A549 (cell line): ENCODE results near the gene TRIM56. TPM values are rescaled to one million over a fixed set of nuclear protein-coding genes. Genes with fewer than 3 reads are reported as not detected.
"Not testable (repeated sequence)": the region's sequence is repeated elsewhere in the genome, so short reads cannot be mapped to it uniquely, and the experiment has no call there.

Experiments
- ATAC-seq, 2 experiments: fragments of 200-7000 bp in 1 of 2; fragments of >200 bp in 1 of 2; cut with Nextera tagmentation in 1 of 2; cut with Tn5 transposase in 1 of 2; 3 replicates each; pipeline versions ENCODE4 v1.8.0 to v1.9.1; 2018 to 2020; ENCODE audit warnings: mild to moderate bottlenecking in 1 of 2, moderate library complexity in 1 of 2
- CTCF ChIA-PET: fragments of 300-600 bp; sonication (Branson Sonifier 250); formaldehyde crosslinking; extraction: SDS; loops from one replicate; lab custom pipeline; 2021; ENCODE audit warnings: antibody characterized with exemption, inconsistent platforms; lab: Yijun Ruan, JAX
- POLR2A ChIA-PET: fragments of 350-600 bp; formaldehyde crosslinking; extraction: SDS; loops from one replicate; lab custom pipeline; 2021; ENCODE audit warnings: antibody characterized with exemption, inconsistent platforms; lab: Yijun Ruan, JAX
- DNase-seq, 2 experiments: peaks; one replicate each; pipeline versions ENCODE4 v3.0.0 to v3.0.0-alpha.2; 2011 to 2016; ENCODE audit warnings: low read depth in 1 of 2, low spot score in 1 of 2
- FAIRE-seq: peaks from 2 replicates; lab custom pipeline; 2011; peaks lifted over from hg19 to GRCh38; lab: Jason Lieb, UNC
- H3K27ac ChIP-seq, 2 experiments: fragments of >200 bp; sonication (Bioruptor Twin); formaldehyde crosslinking; 3 replicates each; pipeline ENCODE4 v1.5.1; 2016 to 2017
- H3K4me1 ChIP-seq: fragments of >200 bp; sonication (Bioruptor Twin); formaldehyde crosslinking; 3 replicates; pipeline ENCODE4 v1.6.1; 2016
- H3K4me2 ChIP-seq: fragments of >200 bp; sonication (Bioruptor Twin); formaldehyde crosslinking; 3 replicates; pipeline ENCODE4 v1.6.1; 2016
- H3K4me3 ChIP-seq: fragments of >200 bp; sonication (Bioruptor Twin); formaldehyde crosslinking; 3 replicates; pipeline ENCODE4 v1.5.1; 2016
- H3K9me3 ChIP-seq: fragments of >200 bp; sonication (Bioruptor Twin); formaldehyde crosslinking; 3 replicates; pipeline ENCODE4 v1.6.1; 2016
- BHLHE40 ChIP-seq: IDR thresholded peaks from 2 replicates; pipeline ENCODE4 v1.6.1; 2012; ENCODE audit warnings: low read depth, low read length, inconsistent platforms
- EHMT2 ChIP-seq: fragments of 200-600 bp; sonication (generic); IDR thresholded peaks from 2 replicates; pipeline ENCODE4 v1.6.1; 2016; ENCODE audit warnings: antibody characterized with exemption, low read depth, mild to moderate bottlenecking, moderate library complexity
- ELK1 ChIP-seq: fragments of 150-350 bp; IDR thresholded peaks from 2 replicates; pipeline ENCODE4 v1.6.1; 2014; ENCODE audit warnings: low read depth, mild to moderate bottlenecking, low read length
- KDM5A ChIP-seq: fragments of 200-600 bp; sonication (generic); IDR thresholded peaks from 2 replicates; pipeline ENCODE4 v1.6.1; 2016; ENCODE audit warnings: antibody characterized with exemption, mild to moderate bottlenecking
- WGBS: methylation state at CpG from one replicate; pipeline ENCODE4 v1.1.6; 2017; ENCODE audit errors: missing lambda C conversion rate; 5-methylcytosine and 5-hydroxymethylcytosine counted together
- polyA plus RNA-seq, 4 experiments: library from polyadenylated mRNA; depleted of rRNA in 3 of 4; stranded (reverse); fragments of >200 nt; fragmentation: RNase III in 1 of 4; extraction: RNeasy Plus Mini Kit Qiagen cat#74134 plus additional on column Dnase treatment in 1 of 4; gene quantifications; 2 replicates in 3 of 4; 3 replicates in 1 of 4; pipeline ENCODE4 v1.2.3, GENCODE V29; 2011 to 2017
- TF ChIP-seq, protein P1 (sequence below): fragments of 200-600 bp; sonication (generic); IDR thresholded peaks from 2 replicates; pipeline ENCODE4 v1.6.1; 2016; ENCODE audit warnings: antibody characterized with exemption, mild to moderate bottlenecking, moderate library complexity

The TRIM56 gene
- polyA plus RNA-seq, 2 of the 4 experiments (the other 2 are of a cell fraction) = 3.9 to 16.5 TPM

DNA sequence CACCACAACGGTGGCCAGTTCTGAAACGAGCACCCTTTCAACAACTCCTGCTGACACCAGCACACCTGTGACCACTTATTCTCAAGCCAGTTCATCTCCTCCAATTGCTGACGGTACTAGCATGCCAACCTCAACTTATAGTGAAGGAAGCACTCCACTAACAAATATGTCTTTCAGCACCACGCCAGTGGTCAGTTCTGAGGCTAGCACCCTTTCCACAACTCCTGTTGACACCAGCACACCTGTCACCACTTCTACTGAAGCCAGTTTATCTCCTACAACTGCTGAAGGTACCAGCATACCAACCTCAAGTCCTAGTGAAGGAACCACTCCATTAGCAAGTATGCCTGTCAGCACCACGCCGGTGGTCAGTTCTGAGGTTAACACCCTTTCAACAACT is 44.0 kb upstream of the TRIM56 start:
- H3K4me3 ChIP-seq, H3K4me1 ChIP-seq, H3K27ac ChIP-seq, POLR2A ChIA-PET, H3K4me2 ChIP-seq, ATAC-seq, CTCF ChIA-PET, FAIRE-seq, DNase-seq: not testable (repeated sequence)
- TF ChIP-seq, protein P1, sequence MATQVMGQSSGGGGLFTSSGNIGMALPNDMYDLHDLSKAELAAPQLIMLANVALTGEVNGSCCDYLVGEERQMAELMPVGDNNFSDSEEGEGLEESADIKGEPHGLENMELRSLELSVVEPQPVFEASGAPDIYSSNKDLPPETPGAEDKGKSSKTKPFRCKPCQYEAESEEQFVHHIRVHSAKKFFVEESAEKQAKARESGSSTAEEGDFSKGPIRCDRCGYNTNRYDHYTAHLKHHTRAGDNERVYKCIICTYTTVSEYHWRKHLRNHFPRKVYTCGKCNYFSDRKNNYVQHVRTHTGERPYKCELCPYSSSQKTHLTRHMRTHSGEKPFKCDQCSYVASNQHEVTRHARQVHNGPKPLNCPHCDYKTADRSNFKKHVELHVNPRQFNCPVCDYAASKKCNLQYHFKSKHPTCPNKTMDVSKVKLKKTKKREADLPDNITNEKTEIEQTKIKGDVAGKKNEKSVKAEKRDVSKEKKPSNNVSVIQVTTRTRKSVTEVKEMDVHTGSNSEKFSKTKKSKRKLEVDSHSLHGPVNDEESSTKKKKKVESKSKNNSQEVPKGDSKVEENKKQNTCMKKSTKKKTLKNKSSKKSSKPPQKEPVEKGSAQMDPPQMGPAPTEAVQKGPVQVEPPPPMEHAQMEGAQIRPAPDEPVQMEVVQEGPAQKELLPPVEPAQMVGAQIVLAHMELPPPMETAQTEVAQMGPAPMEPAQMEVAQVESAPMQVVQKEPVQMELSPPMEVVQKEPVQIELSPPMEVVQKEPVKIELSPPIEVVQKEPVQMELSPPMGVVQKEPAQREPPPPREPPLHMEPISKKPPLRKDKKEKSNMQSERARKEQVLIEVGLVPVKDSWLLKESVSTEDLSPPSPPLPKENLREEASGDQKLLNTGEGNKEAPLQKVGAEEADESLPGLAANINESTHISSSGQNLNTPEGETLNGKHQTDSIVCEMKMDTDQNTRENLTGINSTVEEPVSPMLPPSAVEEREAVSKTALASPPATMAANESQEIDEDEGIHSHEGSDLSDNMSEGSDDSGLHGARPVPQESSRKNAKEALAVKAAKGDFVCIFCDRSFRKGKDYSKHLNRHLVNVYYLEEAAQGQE = peak; percentile 66; the same call in 1 of the 2 replicates
- 23% methylated on average over 6 of the region's 6 CpGs for WGBS
- H3K9me3 ChIP-seq = peaks cover 54% of the 10 kb centered on the region

- peak in 1 of 2 experiments; percentile 50; a peak in 2 of 6 replicates for ATAC-seq
- TF ChIP-seq EHMT2 = peak; percentile 64; the same call in 1 of the 2 replicates
- TF ChIP-seq, protein P1 = peak; percentile 97
- no peak for TF ChIP-seq ELK1
- TF ChIP-seq, all 56 proteins: peak for 2
- FAIRE-seq = no peak
Measured at GRCh38 chr7:101058355-101058754, 26.9 kb upstream of the TRIM56 start.

GRCh38 chr7:101059620-101059942 is 25.7 kb upstream of the TRIM56 start:
- 23% methylated on average over 9 of the region's 9 CpGs for WGBS
- POLR2A ChIA-PET = no interaction called here
- no peaks in the 10 kb centered on the region for H3K4me1 ChIP-seq
- no peak overlapping the region for H3K27ac ChIP-seq
- TF ChIP-seq KDM5A = no peak
- no peak for TF ChIP-seq BHLHE40
- TF ChIP-seq, protein P1 = no peak
- TF ChIP-seq, all 56 proteins: peak for 0
- no peak overlapping the region for H3K4me3 ChIP-seq
- DNase-seq (no peak), FAIRE-seq (no peak), ATAC-seq (peak in 1 of 2 experiments; percentile 43; a peak in 3 of 6 replicates)
- CTCF ChIA-PET = interaction anchor here (0.6 to 4.0 kb wide), 37 partner anchors 9 to 354 kb away, joined by 3 to 45 read pairs (median 9); partner anchors contain the start of genes ACHE, EPO, MUC12 and MUC17
- H3K4me2 ChIP-seq = no peak overlapping the region
- H3K9me3 ChIP-seq = no peaks in the 10 kb centered on the region

More at GRCh38 chr7:101058355-101058754, 26.9 kb upstream of the TRIM56 start:
- CTCF ChIA-PET = interaction anchor here (0.6 to 4.0 kb wide), 49 partner anchors 9 to 399 kb away, joined by 3 to 45 read pairs (median 6); partner anchors contain the start of genes ACHE, EPO, MUC12 and MUC17
- DNase-seq = peak; percentile 43 to 51
- WGBS = 24% methylated on average over 9 of the region's 9 CpGs
- Histone ChIP-seq H3K4me3 (no peak overlapping the region), H3K27ac (no peak overlapping the region), H3K4me2 (no peak overlapping the region), H3K9me3 (no peaks in the 10 kb centered on the region), H3K4me1 (no peaks in the 10 kb centered on the region)
- POLR2A ChIA-PET = interaction anchor here (1.1 kb wide), 1 partner anchor 169 kb away, joined by 4 read pairs; the partner anchor contains the start of gene UFSP1
